HepG2 (cell line): ENCODE data around the gene IFIT5. TPM values are rescaled to one million over a fixed set of nuclear protein-coding genes. Genes with fewer than 3 reads are reported as not detected.

Experiments used
- BCL6 ChIP-seq: IDR thresholded peaks from 2 replicates; pipeline ENCODE4 v1.6.1; 2016; ENCODE audit warnings: missing genetic modification reagents, missing compliant biosample characterization
- CC2D1A ChIP-seq: sonication (generic); formaldehyde crosslinking; IDR thresholded peaks from 2 replicates; pipeline ENCODE4 v1.8.1; 2023; ENCODE audit warnings: mild to moderate bottlenecking, missing genetic modification reagents
- CTCF ChIP-seq: sonication (generic); formaldehyde crosslinking; IDR thresholded peaks from 2 replicates; pipeline ENCODE4 v1.5.0; 2020; ENCODE audit warnings: mild to moderate bottlenecking, missing genetic modification reagents, moderate library complexity
- ELF1 ChIP-seq: sonication (generic); formaldehyde crosslinking; IDR thresholded peaks from 2 replicates; pipeline ENCODE4 v1.4.0; 2020; ENCODE audit warnings: missing genetic modification reagents
- HNF1B ChIP-seq: sonication (generic); formaldehyde crosslinking; IDR thresholded peaks from 2 replicates; pipeline ENCODE4 v1.5.1; 2020; ENCODE audit warnings: mild to moderate bottlenecking, moderate library complexity, missing genetic modification reagents
- MAFF ChIP-seq: IDR thresholded peaks from 2 replicates; pipeline ENCODE4 v1.6.1; 2011; ENCODE audit warnings: low read depth, low read length, improper control_type of control experiment
- MEF2D ChIP-seq: sonication (generic); formaldehyde crosslinking; IDR thresholded peaks from 2 replicates; pipeline ENCODE4 v1.5.1; 2020; ENCODE audit warnings: mild to moderate bottlenecking, missing genetic modification reagents
- MTF1 ChIP-seq: sonication (generic); formaldehyde crosslinking; IDR thresholded peaks from 2 replicates; pipeline ENCODE4 v1.5.0; 2020; ENCODE audit warnings: missing genetic modification reagents
- NAIF1 ChIP-seq: sonication (generic); formaldehyde crosslinking; IDR thresholded peaks from 2 replicates; pipeline ENCODE4 v1.5.0; 2020; ENCODE audit warnings: mild to moderate bottlenecking, missing genetic modification reagents, borderline replicate concordance
- PRDM4 ChIP-seq: sonication (generic); formaldehyde crosslinking; IDR thresholded peaks from 2 replicates; pipeline ENCODE4 v1.9.0; 2021; ENCODE audit warnings: missing genetic modification reagents, borderline replicate concordance
- SUZ12 ChIP-seq: fragments of 150-350 bp; IDR thresholded peaks from 2 replicates; pipeline ENCODE4 v1.6.1; 2014; ENCODE audit warnings: low read depth, low read length
- THYN1 ChIP-seq: sonication (generic); formaldehyde crosslinking; IDR thresholded peaks from 2 replicates; pipeline ENCODE4 v1.8.1; 2023; ENCODE audit warnings: low read depth, mild to moderate bottlenecking, moderate library complexity, missing genetic modification reagents, borderline replicate concordance
- ZBTB49 ChIP-seq: sonication (generic); formaldehyde crosslinking; IDR thresholded peaks from 2 replicates; pipeline ENCODE4 v1.4.0; 2020; ENCODE audit warnings: missing genetic modification reagents, borderline replicate concordance
- ZFY ChIP-seq: sonication (generic); formaldehyde crosslinking; IDR thresholded peaks from 2 replicates; pipeline ENCODE4 v1.4.0; 2020; ENCODE audit warnings: missing genetic modification reagents
- ZMAT3 ChIP-seq: sonication (generic); formaldehyde crosslinking; conservative IDR thresholded peaks from 2 replicates; pipeline ENCODE4 v1.7.0; 2021; ENCODE audit warnings: missing genetic modification reagents
- ZNF10 ChIP-seq: sonication (generic); formaldehyde crosslinking; IDR thresholded peaks from 2 replicates; pipeline ENCODE4 v1.4.0; 2020; ENCODE audit warnings: mild to moderate bottlenecking, low read depth, missing genetic modification reagents, borderline replicate concordance
- ZNF205 ChIP-seq: IDR thresholded peaks from 2 replicates; pipeline ENCODE4 v1.6.1; 2018; ENCODE audit warnings: missing biosample characterization, missing genetic modification reagents
- ZNF354B ChIP-seq: sonication (generic); formaldehyde crosslinking; IDR thresholded peaks from 2 replicates; pipeline ENCODE4 v1.8.0; 2022; ENCODE audit warnings: mild to moderate bottlenecking, missing genetic modification reagents
- ZNF598 ChIP-seq: sonication (generic); formaldehyde crosslinking; IDR thresholded peaks from 2 replicates; pipeline ENCODE4 v1.5.1; 2020; ENCODE audit warnings: mild to moderate bottlenecking, missing genetic modification reagents, borderline replicate concordance
- ZNF644 ChIP-seq: IDR thresholded peaks from 2 replicates; pipeline ENCODE4 v1.6.1; 2016; ENCODE audit warnings: low read depth
- ZNF737 ChIP-seq: sonication (generic); formaldehyde crosslinking; IDR thresholded peaks from 2 replicates; pipeline ENCODE4 v1.5.0; 2020; ENCODE audit warnings: missing genetic modification reagents, mild to moderate bottlenecking, borderline replicate concordance
- ZNF773 ChIP-seq: sonication (generic); formaldehyde crosslinking; IDR thresholded peaks from 2 replicates; pipeline ENCODE4 v1.4.0; 2020; ENCODE audit warnings: missing genetic modification reagents, borderline replicate concordance
- polyA plus RNA-seq, 8 experiments: library from polyadenylated mRNA; depleted of rRNA in 3 of 8; stranded (reverse) in 7 of 8; unstranded in 1 of 8; fragments of >200 nt; fragmentation: Illumina TruSeq in 4 of 8; extraction: Trizol in 4 of 8; gene quantifications; 2 replicates each; pipeline versions ENCODE4 v1.2.1 to v1.2.3, GENCODE V29; 2011 to 2016; ENCODE audit warnings: low read depth in 4 of 8, missing spikeins in 1 of 8, mixed read lengths in 1 of 8; ENCODE audit not compliant: insufficient read depth in 1 of 8
- total RNA-seq, 5 experiments: library from RNA; depleted of rRNA; stranded (reverse); fragments of >200 nt; fragmentation: Illumina TruSeq; extraction: Trizol; gene quantifications; 2 replicates each; pipeline ENCODE4 v1.2.3, GENCODE V29; 2016; ENCODE audit warnings: low read depth in 1 of 5

Gene IFIT5
- total and polyA plus RNA-seq, 2 of the 13 experiments (the other 11 are each of a cell fraction or from before 2014, with no cell fraction given), result 2.2 to 8.3 TPM

- TF ChIP-seq ZNF10 (no peak), ZNF737 (no peak), ELF1 (CRISPR knock-in tag) (peak; percentile 49), CTCF (CRISPR knock-in tag) (no peak), BCL6 (CRISPR knock-in tag) (peak; percentile 90), ZNF205 (CRISPR knock-in tag) (no peak; the same call in 1 of the 2 replicates), MTF1 (no peak), THYN1 (no peak), ZBTB49 (CRISPR knock-in tag) (no peak), ZNF354B (CRISPR knock-in tag) (no peak), CC2D1A (no peak), NAIF1 (CRISPR knock-in tag) (no peak), ZNF773 (CRISPR knock-in tag) (no peak), ZNF644 (CRISPR knock-in tag) (peak; percentile 94), MAFF (no peak; the same call in 1 of the 2 replicates), ZNF598 (CRISPR knock-in tag) (no peak), ZFY (CRISPR knock-in tag) (no peak), HNF1B (CRISPR knock-in tag) (0 out of 2 replicates have a peak, but pooled peaks have one; percentile 23), PRDM4 (CRISPR knock-in tag) (no peak), SUZ12 (no peak), ZMAT3 (CRISPR knock-in tag) (no peak), MEF2D (CRISPR knock-in tag) (no peak)
Measured at GRCh38 chr10:89373916-89374711, 40.3 kb upstream of the IFIT5 start (continued).
